OCI-M1 (cell line): Measurements from ENCODE around the gene TAF4.
"Not testable (repeated sequence)": the region's sequence is repeated elsewhere in the genome, so short reads cannot be mapped to it uniquely, and the experiment has no call there.

Experiments used
- DNase-seq: peaks from one replicate; lab custom pipeline; 2025; lab: John Stamatoyannopoulos, UW

TAF4 gene

DNA sequence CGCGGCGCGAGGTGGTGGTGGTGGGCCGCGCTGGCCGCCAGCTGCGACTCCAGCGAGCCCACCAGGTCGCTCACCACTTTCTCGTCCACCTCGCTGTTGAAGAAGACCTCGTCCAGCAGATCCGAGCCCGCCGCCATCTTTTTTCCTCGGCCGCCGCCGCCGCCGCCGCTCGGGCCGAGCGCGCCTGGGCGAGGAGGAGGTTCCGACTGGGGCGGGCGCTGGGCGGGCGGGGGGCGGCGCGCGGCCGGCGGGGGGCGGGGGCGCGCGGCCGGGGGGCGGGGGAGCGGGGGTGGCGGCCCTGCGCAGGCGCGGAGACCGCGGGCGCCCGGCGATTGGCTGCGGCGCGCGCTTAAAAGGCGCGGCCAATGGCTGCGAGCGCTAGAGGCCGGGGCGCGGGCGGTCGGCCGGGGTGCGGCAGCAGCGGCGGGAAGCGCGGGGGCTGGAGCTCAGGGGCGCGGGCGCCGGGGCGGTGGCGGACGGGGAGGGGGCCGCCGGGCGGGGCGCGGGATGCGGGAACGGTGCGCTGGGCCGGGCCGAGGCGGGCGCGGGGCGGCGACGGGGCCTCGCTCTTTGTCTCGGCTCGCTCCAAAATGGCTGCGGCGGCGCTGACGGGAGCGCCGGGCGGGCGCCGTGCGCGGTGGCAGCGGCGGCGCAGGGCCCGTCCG, at the start of gene TAF4:
TAF4 (minus strand) TSS at position 208 of the 665 bp plus-strand sequence; CDS start at position 137, 71 bp downstream.
- DNase-seq: peak; percentile 78

GRCh38 chr20:62114894-62115293, 49.2 kb upstream of the TAF4 start:
- no peak for DNase-seq

DNA sequence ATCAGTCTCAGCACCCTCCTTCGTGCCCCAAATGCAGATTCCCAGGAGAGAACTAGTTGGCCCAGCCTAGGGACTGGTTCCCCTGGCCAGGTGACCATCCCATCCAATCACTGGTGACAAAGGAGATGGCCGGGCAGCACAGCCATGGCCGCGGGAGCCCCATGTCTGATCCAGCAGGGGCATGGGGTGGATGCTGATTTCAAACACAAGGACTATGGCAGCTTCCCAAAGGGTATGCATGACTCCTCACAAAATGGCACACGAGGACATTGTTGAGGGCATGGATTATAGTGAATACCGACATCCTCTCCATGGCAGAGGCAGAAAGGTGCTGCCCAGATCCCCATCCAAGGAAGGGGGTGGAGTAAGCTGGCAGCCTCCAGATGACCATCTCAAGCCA, 46.7 kb upstream of the TAF4 start:
- no peak for DNase-seq

GRCh38 chr20:62111148-62111547, 45.5 kb upstream of the TAF4 start:
- DNase-seq: peak; percentile 81

- DNase-seq: no peak
Measured at GRCh38 chr20:62105592-62105991, 39.9 kb upstream of the TAF4 start.

DNA sequence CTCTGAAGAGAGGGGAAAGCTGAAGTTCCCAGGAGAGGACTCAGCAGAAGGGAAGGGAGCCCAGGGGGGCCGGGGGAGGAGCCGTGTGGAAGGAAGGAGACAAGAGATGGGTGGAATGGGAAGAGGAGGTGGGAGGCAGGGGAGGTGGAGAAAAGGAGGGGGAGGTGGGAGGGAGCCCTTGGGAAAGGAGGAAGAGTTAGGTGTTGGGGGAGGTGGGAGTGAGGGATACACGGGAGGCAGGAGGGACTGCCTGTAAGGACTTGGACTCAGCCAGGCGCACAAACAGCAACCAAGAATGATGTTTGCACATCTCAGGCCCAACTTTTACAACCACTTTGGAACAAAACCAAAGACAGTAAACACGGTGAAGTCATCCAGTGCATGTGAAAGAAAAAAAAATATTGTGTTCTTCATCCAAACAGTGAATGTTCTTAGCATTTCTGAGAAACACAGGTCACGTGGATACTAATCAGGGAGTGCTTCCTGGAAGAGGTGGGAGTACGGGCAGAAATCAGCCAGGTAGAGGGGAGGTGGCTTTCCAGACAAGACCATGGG, 39.2 kb upstream of the TAF4 start:
- no peak for DNase-seq

- no peak for DNase-seq
Measured at GRCh38 chr20:62104234-62104789, 38.6 kb upstream of the TAF4 start.

DNA sequence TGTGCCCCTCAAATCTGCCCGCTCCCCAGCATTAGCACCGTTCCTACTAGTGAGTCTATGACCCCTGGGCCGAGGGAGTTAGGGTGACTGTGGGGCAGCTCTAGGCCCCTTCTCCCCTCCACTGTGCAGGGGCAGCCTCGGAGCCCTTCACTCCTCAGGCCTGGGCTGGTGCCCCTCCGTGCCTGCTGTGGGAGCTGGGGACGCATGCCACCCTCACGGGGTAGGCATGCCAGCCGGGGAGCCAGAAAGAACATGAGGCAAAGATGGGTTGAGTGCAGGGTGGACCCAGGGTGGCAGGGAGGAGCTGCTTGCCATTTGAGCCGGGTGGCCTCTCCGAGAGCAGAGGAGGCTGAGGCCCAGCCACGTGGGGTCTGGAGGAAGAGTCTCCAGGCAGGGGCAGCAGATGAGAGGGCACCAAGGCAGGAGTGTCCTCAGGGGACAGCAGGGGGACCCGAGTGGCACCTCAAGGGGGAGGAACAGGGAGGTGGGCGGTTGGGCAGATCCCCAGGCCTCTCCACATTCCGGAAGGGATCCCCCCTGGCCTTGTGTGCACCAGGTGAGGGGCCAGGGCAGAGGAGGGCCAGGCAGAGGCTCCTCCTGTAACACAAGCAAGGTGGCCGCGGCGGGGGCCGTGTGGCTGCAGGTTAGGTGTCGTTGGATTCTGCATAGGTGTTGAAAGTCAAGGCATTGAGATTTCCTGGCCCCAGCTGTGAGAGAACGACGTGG, 38.0 kb upstream of the TAF4 start:
- no peak for DNase-seq

GRCh38 chr20:62101078-62101477, 35.4 kb upstream of the TAF4 start:
- no peak for DNase-seq

DNA sequence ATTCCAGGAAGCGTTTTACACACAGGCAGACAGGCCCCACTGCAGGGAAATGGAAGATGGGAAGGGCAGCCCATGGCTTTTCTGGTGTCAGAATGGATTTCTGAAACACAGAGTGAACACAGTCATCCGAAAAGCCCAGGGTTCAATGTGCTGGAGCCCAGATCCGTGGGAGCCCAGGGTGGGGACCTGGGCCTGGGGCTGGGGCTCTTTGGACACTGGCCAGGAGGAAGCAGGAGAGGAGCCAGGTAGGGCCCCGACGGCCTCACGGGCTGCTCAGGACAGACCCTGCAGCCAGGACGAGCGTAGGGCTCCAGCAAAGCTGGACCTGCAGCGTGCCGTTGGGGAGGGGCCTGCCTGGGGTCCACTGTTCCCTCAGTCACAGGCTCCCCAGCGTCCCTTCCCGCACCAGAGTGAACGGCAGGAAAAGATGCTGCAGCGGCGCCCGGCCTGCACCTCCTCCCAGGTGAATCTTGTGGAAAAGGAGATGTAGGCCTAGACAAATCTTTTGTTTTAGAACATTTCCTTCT, 32.3 kb upstream of the TAF4 start:
- DNase-seq: no peak

GRCh38 chr20:62096421-62097380, 31.0 kb upstream of the TAF4 start:
- DNase-seq: no peak

DNA sequence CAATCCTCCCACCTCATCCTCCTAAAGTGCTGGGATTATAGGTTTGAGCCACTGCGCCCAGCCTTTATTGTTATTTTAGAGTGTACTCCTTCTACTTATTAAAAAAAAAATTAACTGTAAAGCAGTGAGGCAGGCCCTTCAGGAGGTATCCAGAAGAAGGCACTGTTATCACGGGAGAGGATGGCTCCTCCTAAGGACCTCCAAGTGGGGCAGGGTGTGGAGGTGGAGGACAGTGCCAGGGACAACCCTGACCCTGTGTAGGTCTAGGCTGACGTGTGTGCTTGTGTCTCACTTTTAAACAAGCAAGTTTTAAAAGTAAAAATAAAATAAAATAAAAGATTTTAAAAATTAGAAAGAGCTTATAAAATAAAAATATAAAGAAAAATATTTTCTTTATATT, 23.7 kb upstream of the TAF4 start:
- peak; percentile 24 for DNase-seq

DNA sequence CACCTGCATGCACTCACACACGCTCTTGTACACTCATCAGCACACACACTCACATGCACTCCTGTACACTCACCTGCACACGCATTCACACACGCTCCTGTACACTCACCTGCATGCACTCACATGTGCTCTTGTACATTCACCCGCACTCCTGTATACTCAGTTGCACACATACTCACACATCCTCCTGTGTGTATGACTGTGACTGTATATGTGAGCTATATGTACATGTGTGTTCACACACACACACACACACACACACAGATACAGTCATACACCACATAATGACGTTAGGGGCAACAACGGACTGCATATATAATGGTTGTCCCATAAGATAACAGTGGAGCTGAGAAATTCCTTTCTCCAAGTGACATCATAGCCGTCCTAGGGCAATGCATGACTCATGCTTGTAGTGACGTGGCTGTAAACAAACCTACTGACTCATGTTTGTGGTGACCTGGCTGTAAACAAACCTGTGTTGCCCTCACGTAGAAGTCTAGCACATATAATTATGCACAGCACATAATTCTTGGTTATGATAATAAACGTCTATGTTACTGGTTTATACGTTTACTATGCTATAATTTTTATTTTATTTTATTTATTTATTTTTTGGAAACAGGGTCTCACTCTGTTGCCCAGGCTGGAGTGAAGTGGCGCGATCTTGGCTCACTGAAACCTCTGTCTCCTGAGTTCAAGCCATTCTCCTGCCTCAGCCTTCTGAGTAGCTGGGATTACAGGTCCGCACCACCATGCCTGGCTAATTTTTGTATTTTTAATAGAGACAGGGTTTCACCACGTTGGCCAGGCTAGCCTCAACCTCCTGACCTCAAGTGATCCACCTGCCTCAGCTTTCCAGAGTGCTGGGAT, 22.8 kb upstream of the TAF4 start:
- peak; percentile 55 for DNase-seq

DNA sequence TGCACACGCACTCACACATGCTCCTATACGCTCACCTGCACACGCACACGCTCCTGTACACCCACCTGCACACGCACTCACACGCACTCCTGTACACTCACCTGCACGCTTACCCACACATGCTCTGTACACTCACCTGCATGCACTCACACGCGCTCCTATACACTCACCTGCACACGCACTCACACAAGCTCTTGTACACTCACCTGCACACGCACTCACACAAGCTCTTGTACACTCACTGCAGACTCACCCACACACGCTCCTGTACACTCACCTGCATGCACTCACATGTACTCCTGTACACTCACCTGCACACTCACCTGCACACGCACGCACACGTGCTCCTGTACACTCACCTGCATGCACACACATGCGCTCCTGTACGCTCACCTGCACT, 22.0 kb upstream of the TAF4 start:
- DNase-seq: no peak

DNA sequence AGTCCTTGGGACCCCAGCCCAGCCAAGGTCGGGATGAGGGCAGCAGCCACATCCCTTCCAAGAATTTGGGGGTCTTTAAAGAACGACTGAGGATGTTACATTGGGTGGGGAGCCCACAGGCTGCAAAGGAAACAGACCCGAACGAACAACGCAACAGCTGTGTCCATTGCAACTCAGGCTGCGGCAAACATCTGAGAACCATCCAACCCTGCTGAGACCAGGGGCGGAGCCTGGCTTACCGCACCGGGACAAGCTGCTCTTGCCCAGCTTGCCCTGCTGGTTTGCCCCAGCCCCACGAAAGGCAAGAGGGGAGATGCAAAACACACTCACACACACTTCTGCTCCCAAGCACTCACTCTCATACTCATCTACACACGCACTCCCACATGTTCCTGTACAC, 21.5 kb upstream of the TAF4 start:
- no peak for DNase-seq

- no peak for DNase-seq
Measured at GRCh38 chr20:62085206-62085605, 19.5 kb upstream of the TAF4 start.

DNA sequence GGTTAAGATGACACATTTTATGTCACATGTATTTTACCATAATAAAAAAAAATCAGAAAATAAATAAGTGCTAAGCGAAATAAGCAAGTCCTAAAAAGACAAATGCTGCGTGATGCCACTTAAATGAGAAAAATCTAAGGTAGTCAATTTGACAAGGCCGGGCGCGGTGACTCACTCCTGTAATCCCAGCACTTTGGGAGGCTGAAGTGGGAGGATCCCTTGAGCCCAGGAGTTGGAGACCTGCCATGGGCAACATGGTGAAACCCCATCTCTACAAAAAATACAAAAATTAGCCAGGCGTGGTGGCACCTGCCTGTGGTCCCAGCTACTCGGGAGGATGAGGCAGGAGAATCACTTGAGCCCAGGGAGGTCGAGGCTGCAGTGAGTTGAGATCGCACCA, 18.5 kb upstream of the TAF4 start:
- not testable (repeated sequence) for DNase-seq

DNA sequence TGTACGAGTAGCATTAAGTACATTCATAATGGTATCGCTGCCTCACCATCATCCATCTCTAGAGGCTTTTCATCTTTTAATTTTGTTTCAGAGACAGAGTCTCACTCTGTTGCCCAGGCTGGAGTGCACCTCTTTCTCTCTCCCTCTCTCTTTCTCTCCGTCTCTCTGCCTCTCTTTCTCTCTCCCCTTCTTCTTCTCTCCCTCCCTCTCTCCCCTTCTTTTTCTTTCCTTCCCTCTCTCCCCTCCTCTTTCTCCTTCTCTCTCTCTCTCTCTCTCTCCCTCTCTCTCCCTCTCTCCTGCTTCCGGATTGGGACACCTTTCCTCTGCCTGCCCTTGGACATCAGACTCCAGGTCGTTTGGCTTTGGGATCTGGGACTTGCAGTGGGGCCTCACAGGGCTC, 17.6 kb upstream of the TAF4 start:
- DNase-seq: no peak

GRCh38 chr20:62080249-62080990, 14.7 kb upstream of the TAF4 start:
- DNase-seq: no peak

DNA sequence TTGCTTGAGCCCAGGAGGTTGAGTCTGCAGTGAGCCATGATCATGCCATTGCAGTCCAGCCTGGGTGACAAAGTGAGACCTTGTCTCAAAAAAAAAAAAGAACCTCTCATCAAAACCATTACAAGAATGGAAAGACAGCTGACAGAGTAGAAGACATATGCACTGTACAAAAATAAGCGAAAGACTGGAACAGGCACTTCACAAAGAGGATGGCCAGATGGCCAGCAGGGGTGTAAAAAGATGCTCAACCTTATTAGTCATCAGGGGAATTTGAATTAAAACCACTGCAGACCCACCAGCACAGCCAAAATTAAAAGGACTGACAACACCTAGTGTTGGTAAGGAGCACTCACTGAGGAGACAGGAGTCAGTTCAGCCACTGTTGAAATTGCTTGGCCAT, 13.5 kb upstream of the TAF4 start:
- no peak for DNase-seq
